HG03442 (cell line): ENCODE measurements around the gene RIMS1.
A peak's percentile ranks its signal among the peaks of the same experiment; 100 is the strongest.
"Not testable (repeated sequence)": the region's sequence is repeated elsewhere in the genome, so short reads cannot be mapped to it uniquely, and the experiment has no call there.

Experiments
- ATAC-seq: cut with Tn5 transposase; IDR thresholded peaks from one replicate; pipeline ENCODE4 v1.9.1; 2021; ENCODE audit warnings: mild to moderate bottlenecking, moderate library complexity; ENCODE audit not compliant: unreplicated experiment

The RIMS1 gene

GRCh38 chr6:71982389-71982788 lies 96.0 kb downstream of the RIMS1 start:
- peak; percentile 92 for ATAC-seq

DNA sequence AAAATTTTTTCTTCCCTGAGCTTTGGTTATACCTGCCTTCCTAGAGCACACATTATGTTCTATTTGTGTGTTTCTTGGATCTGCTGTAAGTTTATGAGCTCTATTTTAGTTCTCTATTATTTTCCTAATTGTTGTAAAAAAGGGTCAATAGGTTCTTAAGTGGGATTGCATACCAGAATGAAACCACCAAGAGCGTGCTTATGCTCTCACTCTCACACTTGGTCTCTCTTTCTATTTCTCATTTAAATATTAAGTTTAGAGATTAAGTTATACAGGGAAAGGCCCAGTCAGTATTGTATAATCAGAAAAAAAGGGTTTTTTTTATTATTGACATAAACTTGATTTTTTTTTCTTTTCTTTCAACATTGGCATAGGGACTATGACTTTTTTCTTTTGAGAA lies 96.8 kb downstream of the RIMS1 start:
- ATAC-seq, result no peak

GRCh38 chr6:71994705-71995271 lies 108.4 kb downstream of the RIMS1 start:
- ATAC-seq, result no peak

- ATAC-seq, result no peak
Observed at GRCh38 chr6:71997341-71997740, 111.0 kb downstream of the RIMS1 start.

GRCh38 chr6:72002415-72002814 lies 116.1 kb downstream of the RIMS1 start:
- no peak for ATAC-seq

DNA sequence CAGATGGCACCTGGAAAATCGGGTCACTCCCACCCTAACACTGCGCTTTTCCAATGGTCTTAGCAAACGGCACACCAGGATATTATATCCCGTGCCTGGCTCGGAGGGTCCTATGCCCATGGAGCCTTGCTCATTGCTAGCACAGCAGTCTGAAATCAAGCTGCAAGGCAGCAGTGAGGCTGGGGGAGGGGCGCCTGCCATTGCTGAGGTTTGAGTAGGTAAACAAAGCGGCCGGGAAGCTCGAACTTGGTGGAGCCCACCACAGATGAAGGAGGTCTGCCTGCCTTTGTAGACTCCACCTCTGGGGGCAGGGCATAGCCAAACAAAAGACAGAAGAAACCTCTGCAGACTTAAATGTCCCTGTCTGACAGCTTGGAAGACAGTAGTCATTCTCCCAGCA lies 120.2 kb downstream of the RIMS1 start:
- not testable (repeated sequence) for ATAC-seq

GRCh38 chr6:72022830-72023229 lies 136.5 kb downstream of the RIMS1 start:
- no peak for ATAC-seq

- no peak for ATAC-seq
Observed at GRCh38 chr6:72031471-72031870, 145.1 kb downstream of the RIMS1 start.

DNA sequence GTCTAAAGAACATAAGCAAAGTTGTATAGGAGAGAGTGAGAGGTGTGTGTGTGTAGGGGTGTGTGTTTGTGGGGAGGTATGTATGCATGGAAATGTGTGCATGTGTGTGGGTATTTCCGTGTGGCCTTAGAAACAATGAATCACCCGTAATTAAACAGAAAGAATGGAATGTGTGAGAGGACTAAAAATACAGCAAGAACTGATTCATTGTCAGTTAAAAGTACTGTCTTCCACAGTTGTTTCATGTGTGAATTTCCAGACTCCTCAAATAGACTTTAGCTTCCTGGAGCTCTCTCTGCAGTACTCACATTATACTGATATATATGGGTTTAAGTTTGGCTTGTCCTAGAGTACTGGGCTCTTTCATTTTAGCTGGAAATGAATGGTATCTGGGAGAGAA lies 145.7 kb downstream of the RIMS1 start:
- no peak for ATAC-seq

GRCh38 chr6:72035486-72035885 lies 149.1 kb downstream of the RIMS1 start:
- ATAC-seq, result no peak

- ATAC-seq, result no peak
Observed at GRCh38 chr6:72035966-72036365, 149.6 kb downstream of the RIMS1 start.

GRCh38 chr6:72037006-72037405 lies 150.7 kb downstream of the RIMS1 start:
- ATAC-seq, result no peak

GRCh38 chr6:72040111-72040510 lies 153.8 kb downstream of the RIMS1 start:
- ATAC-seq, result no peak

- ATAC-seq, result no peak
Observed at GRCh38 chr6:72042088-72042487, 155.7 kb downstream of the RIMS1 start.

DNA sequence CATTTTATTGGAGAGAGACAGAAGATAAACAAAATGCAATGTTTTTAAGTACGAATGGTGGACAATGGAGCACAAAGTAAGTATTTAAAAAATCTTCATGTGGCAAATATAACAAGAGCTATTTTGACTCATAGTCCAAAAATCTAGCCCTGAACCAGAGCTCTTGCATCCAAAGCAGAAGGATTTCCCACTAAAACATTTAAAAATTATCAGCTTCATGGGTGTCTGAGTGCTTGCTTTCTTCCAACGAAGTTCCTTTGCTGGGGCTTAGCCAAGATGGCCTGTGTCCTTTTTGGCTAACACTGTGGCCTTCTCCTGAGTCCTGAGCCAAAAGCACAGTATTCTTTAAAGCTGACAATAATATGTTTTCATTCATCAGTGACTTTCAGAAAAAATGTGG lies 161.7 kb downstream of the RIMS1 start:
- no peak for ATAC-seq

- no peak for ATAC-seq
Observed at GRCh38 chr6:72049376-72049775, 163.0 kb downstream of the RIMS1 start.

DNA sequence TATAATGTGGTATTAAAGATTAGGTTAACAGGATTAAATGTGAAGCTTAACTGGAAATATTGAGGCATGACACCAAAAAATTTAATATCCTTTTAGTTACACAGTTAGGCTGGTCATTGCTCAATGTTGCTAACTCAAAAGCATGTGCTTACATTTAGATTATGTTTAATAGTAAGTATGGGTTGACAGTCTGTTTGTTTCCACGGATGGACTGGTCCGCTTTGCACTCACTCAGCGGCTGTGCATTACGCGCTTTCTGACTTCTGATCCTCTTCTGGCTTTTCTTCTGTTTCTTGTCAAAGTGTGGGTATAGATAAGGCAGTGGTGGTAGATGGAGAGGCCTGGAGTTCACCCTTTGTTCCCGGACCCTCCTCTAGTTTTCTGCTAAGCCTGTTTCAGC lies 174.9 kb downstream of the RIMS1 start:
- no peak for ATAC-seq

DNA sequence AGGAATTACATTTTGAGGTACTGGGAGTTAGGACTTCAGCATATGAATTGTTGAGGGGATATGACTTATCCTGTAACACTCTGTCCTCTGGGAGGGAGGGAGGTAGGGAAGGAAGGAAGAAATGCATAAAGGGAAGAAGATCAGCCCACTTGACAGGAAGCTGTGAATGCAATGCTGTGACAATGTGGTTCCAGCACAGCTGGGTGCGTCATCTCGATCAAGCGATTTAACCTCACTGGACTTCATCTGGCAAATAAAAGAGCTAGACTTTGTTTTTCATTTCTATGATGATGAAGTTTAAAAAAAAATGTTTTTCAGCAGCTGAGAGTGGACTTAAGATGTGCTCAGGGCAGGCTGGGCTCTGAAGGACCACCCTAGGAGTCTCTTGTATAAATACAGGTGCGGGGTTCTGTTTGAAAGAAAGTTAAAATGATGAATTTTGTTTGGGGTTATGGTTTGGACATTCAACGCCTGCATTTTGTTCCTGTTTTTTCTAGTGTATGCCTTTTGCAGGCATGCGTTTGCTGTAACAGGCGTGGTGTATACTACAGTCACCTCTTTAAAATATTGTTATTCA lies 178.1 kb downstream of the RIMS1 start:
- ATAC-seq, result no peak

- ATAC-seq, result no peak
Observed at GRCh38 chr6:72078096-72078495, 191.7 kb downstream of the RIMS1 start.

DNA sequence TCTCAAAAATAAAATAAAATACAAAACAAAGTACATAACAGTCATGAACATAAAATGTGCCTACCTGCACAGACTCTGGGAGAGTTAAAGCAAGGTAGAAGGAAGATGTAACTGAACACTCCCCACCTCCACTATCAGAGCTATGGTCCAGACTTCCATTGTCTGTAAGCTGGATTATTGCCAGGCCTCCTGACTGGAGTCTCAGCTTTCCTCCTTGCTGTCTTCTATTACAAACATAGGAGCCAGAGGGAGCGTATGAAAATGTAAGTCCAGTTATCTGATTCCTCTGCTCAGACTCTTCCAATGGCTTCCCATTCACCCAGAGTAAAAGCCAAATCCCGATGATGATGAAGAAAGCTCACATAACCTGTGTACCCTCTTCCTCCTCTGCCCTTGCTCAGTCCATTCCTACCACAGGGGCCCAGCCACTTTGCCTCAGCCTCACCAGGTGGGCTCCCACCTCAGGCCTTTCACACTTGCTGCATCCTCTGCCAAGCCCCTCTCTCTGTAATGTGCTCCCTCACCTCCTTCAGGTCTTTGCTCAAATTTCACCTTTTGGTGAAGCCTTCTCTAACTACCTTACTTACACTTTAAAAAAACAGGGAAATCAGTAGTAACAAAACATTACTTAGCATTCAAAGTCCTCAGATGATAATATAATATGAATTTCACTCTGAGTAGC lies 194.1 kb downstream of the RIMS1 start:
- ATAC-seq, result no peak

DNA sequence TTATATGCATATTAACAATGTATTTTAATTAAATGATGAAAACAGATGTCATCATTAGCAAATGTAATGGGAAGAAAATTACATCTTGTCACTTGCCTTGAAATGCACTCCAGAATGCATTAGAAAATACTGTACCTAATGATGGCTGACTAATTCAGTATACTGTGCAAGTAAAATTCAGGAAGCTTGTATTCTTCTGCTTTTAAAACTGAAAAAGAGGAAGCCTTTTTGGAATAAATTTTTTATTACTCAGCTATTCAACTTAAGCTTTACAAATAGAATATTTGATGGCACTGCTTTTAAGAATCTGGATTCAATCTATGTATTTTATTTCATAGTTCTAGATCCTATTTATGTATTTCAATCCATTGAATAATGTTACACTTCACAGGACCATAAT lies 195.5 kb downstream of the RIMS1 start:
- ATAC-seq, result no peak

DNA sequence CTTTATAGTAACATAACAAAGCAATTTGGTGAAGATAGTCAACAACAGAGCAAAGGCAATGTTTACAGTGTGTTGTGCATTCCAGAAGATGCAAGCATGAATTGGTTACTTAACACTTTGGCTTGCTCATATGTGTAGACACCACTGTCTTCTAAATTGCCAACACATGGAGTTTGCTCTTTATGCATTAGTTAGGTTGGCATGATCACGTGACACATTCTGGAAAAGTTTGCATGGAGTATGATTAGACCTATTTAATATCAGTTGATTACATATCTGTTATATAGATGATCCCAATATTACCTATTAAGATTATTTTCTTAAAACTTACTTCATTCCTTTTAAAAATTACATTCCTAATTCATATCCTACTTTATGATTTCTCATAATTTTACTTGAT lies 197.6 kb downstream of the RIMS1 start:
- no peak for ATAC-seq
